ENCODE data around the gene PRIM2.
"Not testable (repeated sequence)": the region's sequence is repeated elsewhere in the genome, so short reads cannot be mapped to it uniquely, and the experiment has no call there.

DNA sequence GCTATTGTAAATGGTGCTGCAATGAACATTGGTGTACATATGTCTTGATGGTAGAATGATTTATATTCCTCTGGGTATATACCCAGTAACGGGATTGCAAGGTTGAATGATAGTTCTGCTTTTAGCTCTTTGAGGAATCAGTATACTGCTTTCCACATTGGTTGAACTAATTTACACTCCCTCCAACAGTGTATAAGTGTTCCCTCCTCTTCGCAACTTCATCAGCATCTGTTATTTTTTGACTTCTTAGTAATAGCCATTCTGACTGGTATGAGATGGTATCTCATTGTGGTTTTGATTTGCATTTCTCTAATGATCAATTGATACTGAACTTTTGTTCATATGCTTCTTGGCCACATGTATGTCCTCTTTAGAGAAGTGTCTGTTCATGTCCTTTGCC lies 73.4 kb downstream of the PRIM2 start:
- TF ChIP-seq TOX (CRISPR knock-in tag; IDR thresholded peaks at IDR 0.05; ENCODE audit: borderline replicate concordance); OSR1 (CRISPR knock-in tag; IDR thresholded peaks at IDR 0.05); TCF4 (CRISPR knock-in tag; IDR thresholded peaks at IDR 0.05; ENCODE audit: borderline replicate concordance); PPARA (CRISPR knock-in tag; IDR thresholded peaks at IDR 0.05; ENCODE audit: borderline replicate concordance); ZNF565 (CRISPR knock-in tag; conservative IDR thresholded peaks at IDR 0.05; ENCODE audit: low read depth); ZFP30 (CRISPR knock-in tag; IDR thresholded peaks at IDR 0.05); PATZ1 (CRISPR knock-in tag; IDR thresholded peaks at IDR 0.05; ENCODE audit: borderline replicate concordance); ZFP3 (CRISPR knock-in tag; IDR thresholded peaks at IDR 0.05): not testable (repeated sequence)
